ENCODE measurements around the gene TARS1. TPM values are rescaled to one million over a fixed set of nuclear protein-coding genes. Genes with fewer than 3 reads are reported as not detected.

The TARS1 gene
- total RNA-seq, 1 donor from 2014 or later, result 117 TPM

- Mint-ChIP-seq H3K4me3 (no peak overlapping the region), H3K27ac (peak overlapping the region; percentile 40), H3K27me3 (ENCODE audit: low read depth) (no peaks in the 10 kb centered on the region), H3K9me3 (peaks cover 7% of the 10 kb centered on the region), H3K36me3 (peaks cover 61% of the 10 kb centered on the region), H3K4me1 (peaks cover 3% of the 10 kb centered on the region)
- no peak for DNase-seq (ENCODE audit: low spot score in 2 of 2, unreplicated experiment in 2 of 2)
- TF ChIP-seq, protein P1, sequence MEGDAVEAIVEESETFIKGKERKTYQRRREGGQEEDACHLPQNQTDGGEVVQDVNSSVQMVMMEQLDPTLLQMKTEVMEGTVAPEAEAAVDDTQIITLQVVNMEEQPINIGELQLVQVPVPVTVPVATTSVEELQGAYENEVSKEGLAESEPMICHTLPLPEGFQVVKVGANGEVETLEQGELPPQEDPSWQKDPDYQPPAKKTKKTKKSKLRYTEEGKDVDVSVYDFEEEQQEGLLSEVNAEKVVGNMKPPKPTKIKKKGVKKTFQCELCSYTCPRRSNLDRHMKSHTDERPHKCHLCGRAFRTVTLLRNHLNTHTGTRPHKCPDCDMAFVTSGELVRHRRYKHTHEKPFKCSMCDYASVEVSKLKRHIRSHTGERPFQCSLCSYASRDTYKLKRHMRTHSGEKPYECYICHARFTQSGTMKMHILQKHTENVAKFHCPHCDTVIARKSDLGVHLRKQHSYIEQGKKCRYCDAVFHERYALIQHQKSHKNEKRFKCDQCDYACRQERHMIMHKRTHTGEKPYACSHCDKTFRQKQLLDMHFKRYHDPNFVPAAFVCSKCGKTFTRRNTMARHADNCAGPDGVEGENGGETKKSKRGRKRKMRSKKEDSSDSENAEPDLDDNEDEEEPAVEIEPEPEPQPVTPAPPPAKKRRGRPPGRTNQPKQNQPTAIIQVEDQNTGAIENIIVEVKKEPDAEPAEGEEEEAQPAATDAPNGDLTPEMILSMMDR (IDR thresholded peaks at IDR 0.05; ENCODE audit: unreplicated experiment), result no peak
These were observed 32.1 kb downstream of the TARS1 start for GRCh38 chr5:33472805-33473409.

DNA sequence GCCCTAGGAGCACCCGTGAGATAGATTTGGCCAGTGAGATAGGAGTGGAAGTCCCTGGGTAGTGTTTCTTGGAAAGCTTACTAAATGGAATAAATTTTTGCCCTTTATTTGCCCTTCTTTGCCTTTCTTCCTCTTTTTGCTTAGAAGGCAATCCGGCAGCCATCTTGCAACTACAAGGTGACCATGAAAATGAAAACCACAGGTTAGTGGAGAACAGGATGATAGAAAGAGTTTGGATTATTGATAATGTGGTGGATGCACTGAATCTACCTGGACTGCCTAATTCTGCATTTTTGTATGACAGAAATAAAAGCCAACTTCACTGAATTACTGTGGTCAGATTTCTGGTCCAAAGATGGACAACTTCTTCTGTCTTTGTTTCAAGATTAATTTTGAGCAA is 33.2 kb downstream of the TARS1 start:
- H3K4me1 Mint-ChIP-seq, result peaks cover 3% of the 10 kb centered on the region
- peaks cover 7% of the 10 kb centered on the region for H3K9me3 Mint-ChIP-seq
- peaks cover 54% of the 10 kb centered on the region for H3K36me3 Mint-ChIP-seq
- H3K4me3 Mint-ChIP-seq, result no peak overlapping the region
- no peak overlapping the region for H3K27ac Mint-ChIP-seq
- DNase-seq (ENCODE audit: low spot score in 2 of 2, unreplicated experiment in 2 of 2), result no peak
- no peaks in the 10 kb centered on the region for H3K27me3 Mint-ChIP-seq (ENCODE audit: low read depth)
- TF ChIP-seq, protein P1 (IDR thresholded peaks at IDR 0.05; ENCODE audit: unreplicated experiment), result no peak

- H3K27me3 Mint-ChIP-seq (ENCODE audit: low read depth), result no peaks in the 10 kb centered on the region
- H3K36me3 Mint-ChIP-seq, result peaks cover 54% of the 10 kb centered on the region
- H3K27ac Mint-ChIP-seq, result no peak overlapping the region
- peaks cover 6% of the 10 kb centered on the region for H3K4me1 Mint-ChIP-seq
- no peak overlapping the region for H3K4me3 Mint-ChIP-seq
- DNase-seq (ENCODE audit: low spot score in 2 of 2, unreplicated experiment in 2 of 2), result no peak
- H3K9me3 Mint-ChIP-seq, result peaks cover 7% of the 10 kb centered on the region
- TF ChIP-seq, protein P1 (IDR thresholded peaks at IDR 0.05; ENCODE audit: unreplicated experiment), result no peak
These were observed 34.2 kb downstream of the TARS1 start for GRCh38 chr5:33474931-33475499.

DNA sequence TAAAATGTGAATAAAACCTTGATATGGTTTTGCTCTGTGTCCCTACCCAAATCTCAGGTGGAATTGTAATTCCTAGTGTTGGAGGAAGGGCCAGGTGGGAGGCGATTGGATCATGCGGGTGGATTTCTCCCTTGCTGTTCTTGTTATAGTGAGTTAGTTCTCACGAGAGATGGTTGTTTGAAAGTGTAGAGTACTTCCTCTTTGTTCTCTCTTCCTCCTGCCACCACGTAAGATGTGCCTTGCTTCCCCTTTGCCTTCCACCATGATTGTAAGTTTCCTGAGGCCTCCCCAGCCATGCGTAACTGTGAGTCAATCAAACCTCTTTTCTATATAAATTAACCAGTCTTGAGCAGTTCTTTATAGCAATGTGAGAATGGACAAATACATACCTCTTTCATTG is 34.9 kb downstream of the TARS1 start:
- TF ChIP-seq, protein P1 (IDR thresholded peaks at IDR 0.05; ENCODE audit: unreplicated experiment), result no peak
- H3K36me3 Mint-ChIP-seq, result peaks cover 49% of the 10 kb centered on the region
- no peak for DNase-seq (ENCODE audit: low spot score in 2 of 2, unreplicated experiment in 2 of 2)
- peaks cover 7% of the 10 kb centered on the region for H3K9me3 Mint-ChIP-seq
- H3K27ac Mint-ChIP-seq, result no peak overlapping the region
- H3K4me1 Mint-ChIP-seq, result peaks cover 6% of the 10 kb centered on the region
- H3K27me3 Mint-ChIP-seq (ENCODE audit: low read depth), result no peaks in the 10 kb centered on the region
- H3K4me3 Mint-ChIP-seq, result no peak overlapping the region

GRCh38 chr5:33476992-33477391 is 36.2 kb downstream of the TARS1 start:
- Mint-ChIP-seq H3K4me3 (no peak overlapping the region), H3K27me3 (ENCODE audit: low read depth) (no peaks in the 10 kb centered on the region), H3K9me3 (peaks cover 7% of the 10 kb centered on the region), H3K27ac (no peak overlapping the region), H3K4me1 (peaks cover 6% of the 10 kb centered on the region), H3K36me3 (peaks cover 47% of the 10 kb centered on the region)
- TF ChIP-seq, protein P1 (IDR thresholded peaks at IDR 0.05; ENCODE audit: unreplicated experiment), result no peak
- DNase-seq (ENCODE audit: low spot score in 2 of 2, unreplicated experiment in 2 of 2), result no peak
